ENCODE results near the gene GAB3.

DNA sequence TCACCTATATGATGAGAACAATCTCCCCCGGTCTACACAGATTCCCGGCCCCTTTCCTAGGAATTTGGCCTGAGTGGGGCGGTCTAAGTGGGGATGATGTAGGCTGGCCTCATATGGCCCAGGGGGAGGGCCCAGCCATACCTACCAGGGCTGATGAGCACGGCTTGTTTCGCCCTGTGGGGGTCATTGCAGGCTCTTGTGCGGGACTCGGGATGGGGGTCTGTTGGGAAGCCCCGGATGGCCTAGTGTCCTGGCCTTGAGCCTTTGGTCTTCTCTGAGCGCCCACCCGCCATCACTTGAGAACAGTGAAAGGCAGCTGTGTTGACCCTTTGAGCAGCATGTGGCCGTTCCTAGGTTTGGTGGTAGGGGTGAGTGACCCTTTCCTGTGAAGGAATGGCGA is 92.7 kb downstream of the GAB3 start:
- TF ChIP-seq CTCF (IDR thresholded peaks at IDR 0.05), result no peak
- TF ChIP-seq ZFX (IDR thresholded peaks at IDR 0.05; ENCODE audit: borderline replicate concordance), result no peak

Measured in 22Rv1 (cell line).